GM12878 (cell line): ENCODE data around the gene UTP14C. TPM values are rescaled to one million over a fixed set of nuclear protein-coding genes. Genes with fewer than 3 reads are reported as not detected.

Experiments
- BACH1 ChIP-seq: fragments of 450-650 bp; IDR thresholded peaks from 2 replicates; pipeline ENCODE4 v1.6.1; 2017; ENCODE audit warnings: mild to moderate bottlenecking, borderline replicate concordance
- SPI1 ChIP-seq: IDR thresholded peaks from 2 replicates; pipeline ENCODE4 v1.6.1; 2011; ENCODE audit warnings: low read depth, mild to moderate bottlenecking, low read length, moderate library complexity, borderline replicate concordance; ENCODE audit not compliant: insufficient read depth
- polyA plus RNA-seq, 11 experiments: library from polyadenylated mRNA; depleted of rRNA in 4 of 11; unstranded in 6 of 11; stranded (reverse) in 5 of 11; fragments of >200 nt; fragmentation: Nextera tagmentation in 4 of 11; fragmentation: Illumina TruSeq in 1 of 11; extraction: Ambion mirVana in 4 of 11; extraction: Trizol in 1 of 11; gene quantifications; 1 replicate in 1 of 11; 2 replicates in 10 of 11; pipeline versions ENCODE4 v1.2.1 to v1.2.3, GENCODE V29; 2011 to 2016; ENCODE audit warnings: inconsistent platforms in 2 of 11, missing spikeins in 2 of 11, low read depth in 1 of 11
- total RNA-seq, 4 experiments: library from RNA; depleted of rRNA in 3 of 4; stranded (reverse); fragments of >200 nt in 3 of 4; fragmentation: Illumina TruSeq in 1 of 4; extraction: Trizol in 1 of 4; gene quantifications; 2 replicates each; pipeline versions ENCODE4 v1.2.1 to v1.2.3, GENCODE V29; 2013 to 2021
- TF ChIP-seq, protein P1 (sequence below): IDR thresholded peaks from 2 replicates; pipeline ENCODE4 v1.6.1; 2012; ENCODE audit warnings: improper control_type of control experiment, low read depth, low read length; ENCODE audit not compliant: insufficient replicate concordance
- TF ChIP-seq, protein P2 (sequence below): fragments of 450-650 bp; formaldehyde crosslinking; IDR thresholded peaks from 2 replicates; pipeline ENCODE4 v1.4.0; 2022; ENCODE audit warnings: mild to moderate bottlenecking, moderate library complexity

The UTP14C gene
- total and polyA plus RNA-seq, 10 of the 15 experiments (the other 5 are each of a cell fraction or from before 2014, with no cell fraction given): 3.4 to 11.2 (median 6.0) TPM

DNA sequence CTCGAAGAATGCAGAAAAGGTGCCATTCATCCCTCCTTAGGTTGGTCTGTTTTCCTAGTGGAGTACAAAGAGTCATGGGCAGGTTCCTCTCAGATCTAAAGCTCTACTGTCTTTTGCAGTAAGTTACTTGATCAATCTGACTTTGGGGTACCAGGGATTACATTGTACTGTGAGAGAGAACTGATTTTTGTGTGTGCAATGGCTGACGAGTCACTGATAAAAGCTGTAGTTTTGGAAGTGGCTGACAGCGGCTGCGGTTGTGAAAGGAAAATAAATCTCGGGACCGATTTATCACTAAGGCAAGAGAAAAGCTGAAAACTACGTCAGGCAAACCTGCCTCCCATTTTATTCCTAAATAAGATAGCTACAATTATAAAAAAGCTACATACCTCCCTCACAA is 26.9 kb downstream of the UTP14C start (continued):
- TF ChIP-seq, protein P1, sequence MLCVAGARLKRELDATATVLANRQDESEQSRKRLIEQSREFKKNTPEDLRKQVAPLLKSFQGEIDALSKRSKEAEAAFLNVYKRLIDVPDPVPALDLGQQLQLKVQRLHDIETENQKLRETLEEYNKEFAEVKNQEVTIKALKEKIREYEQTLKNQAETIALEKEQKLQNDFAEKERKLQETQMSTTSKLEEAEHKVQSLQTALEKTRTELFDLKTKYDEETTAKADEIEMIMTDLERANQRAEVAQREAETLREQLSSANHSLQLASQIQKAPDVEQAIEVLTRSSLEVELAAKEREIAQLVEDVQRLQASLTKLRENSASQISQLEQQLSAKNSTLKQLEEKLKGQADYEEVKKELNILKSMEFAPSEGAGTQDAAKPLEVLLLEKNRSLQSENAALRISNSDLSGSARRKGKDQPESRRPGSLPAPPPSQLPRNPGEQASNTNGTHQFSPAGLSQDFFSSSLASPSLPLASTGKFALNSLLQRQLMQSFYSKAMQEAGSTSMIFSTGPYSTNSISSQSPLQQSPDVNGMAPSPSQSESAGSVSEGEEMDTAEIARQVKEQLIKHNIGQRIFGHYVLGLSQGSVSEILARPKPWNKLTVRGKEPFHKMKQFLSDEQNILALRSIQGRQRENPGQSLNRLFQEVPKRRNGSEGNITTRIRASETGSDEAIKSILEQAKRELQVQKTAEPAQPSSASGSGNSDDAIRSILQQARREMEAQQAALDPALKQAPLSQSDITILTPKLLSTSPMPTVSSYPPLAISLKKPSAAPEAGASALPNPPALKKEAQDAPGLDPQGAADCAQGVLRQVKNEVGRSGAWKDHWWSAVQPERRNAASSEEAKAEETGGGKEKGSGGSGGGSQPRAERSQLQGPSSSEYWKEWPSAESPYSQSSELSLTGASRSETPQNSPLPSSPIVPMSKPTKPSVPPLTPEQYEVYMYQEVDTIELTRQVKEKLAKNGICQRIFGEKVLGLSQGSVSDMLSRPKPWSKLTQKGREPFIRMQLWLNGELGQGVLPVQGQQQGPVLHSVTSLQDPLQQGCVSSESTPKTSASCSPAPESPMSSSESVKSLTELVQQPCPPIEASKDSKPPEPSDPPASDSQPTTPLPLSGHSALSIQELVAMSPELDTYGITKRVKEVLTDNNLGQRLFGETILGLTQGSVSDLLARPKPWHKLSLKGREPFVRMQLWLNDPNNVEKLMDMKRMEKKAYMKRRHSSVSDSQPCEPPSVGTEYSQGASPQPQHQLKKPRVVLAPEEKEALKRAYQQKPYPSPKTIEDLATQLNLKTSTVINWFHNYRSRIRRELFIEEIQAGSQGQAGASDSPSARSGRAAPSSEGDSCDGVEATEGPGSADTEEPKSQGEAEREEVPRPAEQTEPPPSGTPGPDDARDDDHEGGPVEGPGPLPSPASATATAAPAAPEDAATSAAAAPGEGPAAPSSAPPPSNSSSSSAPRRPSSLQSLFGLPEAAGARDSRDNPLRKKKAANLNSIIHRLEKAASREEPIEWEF: no peak
- TF ChIP-seq BACH1 (no peak), SPI1 (no peak)
- TF ChIP-seq, protein P2, sequence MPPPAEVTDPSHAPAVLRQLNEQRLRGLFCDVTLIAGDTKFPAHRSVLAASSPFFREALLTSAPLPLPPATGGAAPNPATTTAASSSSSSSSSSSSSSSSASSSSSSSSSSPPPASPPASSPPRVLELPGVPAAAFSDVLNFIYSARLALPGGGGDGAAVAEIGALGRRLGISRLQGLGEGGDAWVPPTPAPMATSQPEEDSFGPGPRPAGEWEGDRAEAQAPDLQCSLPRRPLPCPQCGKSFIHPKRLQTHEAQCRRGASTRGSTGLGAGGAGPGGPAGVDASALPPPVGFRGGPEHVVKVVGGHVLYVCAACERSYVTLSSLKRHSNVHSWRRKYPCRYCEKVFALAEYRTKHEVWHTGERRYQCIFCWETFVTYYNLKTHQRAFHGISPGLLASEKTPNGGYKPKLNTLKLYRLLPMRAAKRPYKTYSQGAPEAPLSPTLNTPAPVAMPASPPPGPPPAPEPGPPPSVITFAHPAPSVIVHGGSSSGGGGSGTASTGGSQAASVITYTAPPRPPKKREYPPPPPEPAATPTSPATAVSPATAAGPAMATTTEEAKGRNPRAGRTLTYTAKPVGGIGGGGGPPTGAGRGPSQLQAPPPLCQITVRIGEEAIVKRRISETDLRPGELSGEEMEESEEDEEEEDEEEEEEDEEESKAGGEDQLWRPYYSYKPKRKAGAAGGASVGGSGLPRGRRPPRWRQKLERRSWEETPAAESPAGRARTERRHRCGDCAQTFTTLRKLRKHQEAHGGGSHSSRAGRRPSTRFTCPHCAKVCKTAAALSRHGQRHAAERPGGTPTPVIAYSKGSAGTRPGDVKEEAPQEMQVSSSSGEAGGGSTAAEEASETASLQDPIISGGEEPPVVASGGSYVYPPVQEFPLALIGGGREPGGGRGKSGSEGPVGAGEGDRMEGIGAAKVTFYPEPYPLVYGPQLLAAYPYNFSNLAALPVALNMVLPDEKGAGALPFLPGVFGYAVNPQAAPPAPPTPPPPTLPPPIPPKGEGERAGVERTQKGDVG: no peak
- TF ChIP-seq, all 136 proteins: peak for 0
